Left ventricle myocardium inferior (tissue), 1 donor: ENCODE results near the gene SLC12A5. TPM values are rescaled to one million over a fixed set of nuclear protein-coding genes. Genes with fewer than 3 reads are reported as not detected.
"Not testable (repeated sequence)": the region's sequence is repeated elsewhere in the genome, so short reads cannot be mapped to it uniquely, and the experiment has no call there.

ENCODE experiments used
- DNase-seq: peaks from one replicate; pipeline ENCODE4 v3.0.0-alpha.2; 2020
- H3K27ac ChIP-seq: fragments of 200-600 bp; replicated peaks from 2 replicates; pipeline ENCODE4 v1.8.0; 2021
- H3K27me3 ChIP-seq: fragments of 200-600 bp; 2 replicates; pipeline ENCODE4 v1.8.0; 2021; ENCODE audit warnings: low read depth
- H3K36me3 ChIP-seq: fragments of 200-600 bp; 2 replicates; pipeline ENCODE4 v1.8.0; 2021
- H3K4me1 ChIP-seq: fragments of 200-600 bp; 2 replicates; pipeline ENCODE4 v1.8.0; 2021
- H3K4me3 ChIP-seq: fragments of 200-600 bp; 2 replicates; pipeline ENCODE4 v1.8.0; 2021; ENCODE audit warnings: mild to moderate bottlenecking, moderate library complexity
- H3K9me3 ChIP-seq: fragments of 200-600 bp; replicated peaks from 2 replicates; pipeline ENCODE4 v1.8.0; 2021
- CTCF ChIP-seq: fragments of 200-600 bp; IDR thresholded peaks from 2 replicates; pipeline ENCODE4 v1.8.0; 2021; ENCODE audit warnings: antibody characterized with exemption, mild to moderate bottlenecking, borderline replicate concordance
- intact Hi-C: fragments of 100-400 bp; cut with micrococcal nuclease; formaldehyde crosslinking; loops from one replicate; pipeline ENCODE4 v1.11.0; 2022
- total RNA-seq: library from RNA; stranded (reverse); fragmentation: NEBNext Ultra II Directional; extraction: Animal tissue kit (Norgen Biotek cat#: 25700); gene quantifications from one replicate; pipeline ENCODE4 v1.2.1, GENCODE V29; 2021
- donor health status: DM: no; HTN: yes; CAD: no; lungs with severe emphysema.

Gene SLC12A5
- total RNA-seq, 1 donor from 2014 or later = not detected

- no peaks in the 10 kb centered on the region for H3K27me3 ChIP-seq
- DNase-seq = no peak
- no peaks in the 10 kb centered on the region for H3K36me3 ChIP-seq
- no peak for TF ChIP-seq CTCF
- peak overlapping the region; percentile 98 for H3K27ac ChIP-seq
- intact Hi-C loops = no loop called here
- peak overlapping the region; percentile 83 for H3K4me3 ChIP-seq
- peaks cover 66% of the 10 kb centered on the region for H3K4me1 ChIP-seq
- no peaks in the 10 kb centered on the region for H3K9me3 ChIP-seq
These were observed 59.6 kb downstream of the SLC12A5 start for GRCh38 chr20:46088409-46089166.

GRCh38 chr20:46089167-46089416 is 60.1 kb downstream of the SLC12A5 start:
- H3K9me3 ChIP-seq = no peaks in the 10 kb centered on the region

GRCh38 chr20:46089417-46090388 is 60.7 kb downstream of the SLC12A5 start, which contains the start of gene NCOA5:
Gene NCOA5 (minus strand): TSS chr20:46089962. CDS start chr20:46079424, 10,538 bp downstream.
- intact Hi-C loops = no loop called here
- Histone ChIP-seq H3K27me3 (no peaks in the 10 kb centered on the region), H3K27ac (peak within 1 kb of the TSS; percentile 98), H3K9me3 (no peaks in the 10 kb centered on the region), H3K4me1 (peaks cover 54% of the 10 kb centered on the region), H3K36me3 (no peaks in the 10 kb centered on the region), H3K4me3 (peak within 1 kb of the TSS; percentile 83)
- peak; percentile 32 for TF ChIP-seq CTCF
- peak; percentile 97 for DNase-seq

More at GRCh38 chr20:46089167-46089416, 60.1 kb downstream of the SLC12A5 start:
- intact Hi-C loops = no loop called here
- peaks cover 60% of the 10 kb centered on the region for H3K4me1 ChIP-seq
- no peaks in the 10 kb centered on the region for H3K27me3 ChIP-seq
- DNase-seq = no peak
- no peaks in the 10 kb centered on the region for H3K36me3 ChIP-seq
- H3K27ac ChIP-seq = peak overlapping the region; percentile 98
- no peak for TF ChIP-seq CTCF
- H3K4me3 ChIP-seq = peak overlapping the region; percentile 83

GRCh38 chr20:46091622-46092535 is 62.9 kb downstream of the SLC12A5 start:
- H3K4me3 ChIP-seq, H3K9me3 ChIP-seq, DNase-seq, intact Hi-C loops, H3K27me3 ChIP-seq, H3K36me3 ChIP-seq, H3K27ac ChIP-seq: not testable (repeated sequence)
- peaks cover 33% of the 10 kb centered on the region for H3K4me1 ChIP-seq

GRCh38 chr20:46093531-46093930 is 64.5 kb downstream of the SLC12A5 start:
- Histone ChIP-seq H3K36me3 (no peaks in the 10 kb centered on the region), H3K9me3 (no peaks in the 10 kb centered on the region), H3K4me1 (peaks cover 16% of the 10 kb centered on the region), H3K27ac (no peak overlapping the region), H3K4me3 (no peak overlapping the region), H3K27me3 (peaks cover 16% of the 10 kb centered on the region)
- intact Hi-C loops = no loop called here
- DNase-seq = no peak
- no peak for TF ChIP-seq CTCF
